Posterior vena cava (tissue), 2 donors: Measurements from ENCODE around the gene ANKRD13C. TPM values are rescaled to one million over a fixed set of nuclear protein-coding genes. Genes with fewer than 3 reads are reported as not detected.

Source experiments
- DNase-seq: peaks from one replicate; pipeline ENCODE4 v3.0.0-alpha.2; 2020; ENCODE audit warnings: low spot score
- intact Hi-C, 2 donors: fragments of 100-400 bp; cut with DNase I; formaldehyde crosslinking; loops; one replicate each; pipeline versions ENCODE4 v1.14.1 to v1.14.2; 2022 to 2023
- total RNA-seq, 2 donors: library from RNA; stranded (reverse); fragmentation: NEBNext Ultra II Directional; extraction: Animal tissue kit (Norgen Biotek cat#: 25700); gene quantifications; one replicate each; pipeline ENCODE4 v1.2.1, GENCODE V29; 2021
- donor health status: DM: yes; HTN: yes; CAD: no.
- donor health status: DM: yes; HTN: yes; CAD: no.

The ANKRD13C gene
- total RNA-seq, 2 donors from 2014 or later, result 20.8 to 23.8 TPM

DNA sequence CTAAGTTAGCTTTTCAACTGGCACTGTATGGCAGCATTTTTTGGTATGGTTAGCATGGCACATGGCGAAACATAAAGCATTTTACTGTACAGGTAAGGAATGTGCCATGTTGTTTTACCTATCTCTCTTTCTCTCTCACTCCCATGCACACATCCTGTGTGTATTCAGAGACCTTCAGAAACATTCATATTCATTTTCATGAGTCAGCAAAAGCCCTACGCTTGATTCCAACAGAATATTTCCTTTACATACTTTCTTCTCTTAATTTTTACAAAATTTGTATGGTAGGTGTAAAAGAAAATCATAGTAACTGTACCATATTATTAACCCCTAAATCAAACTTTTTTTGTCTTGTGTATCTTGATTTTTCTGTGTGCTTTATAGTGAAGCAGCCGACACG is 123.0 kb downstream of the ANKRD13C start:
- intact Hi-C loops, result no loop called here

GRCh38 chr1:70228670-70229069 is 125.9 kb downstream of the ANKRD13C start:
- intact Hi-C loops, result no loop called here

More for the DNA sequence above, 123.0 kb downstream of the ANKRD13C start:
- DNase-seq, result no peak

GRCh38 chr1:70227439-70227838 is 127.1 kb downstream of the ANKRD13C start:
- no peak for DNase-seq

More at GRCh38 chr1:70228670-70229069, 125.9 kb downstream of the ANKRD13C start:
- DNase-seq, result no peak

GRCh38 chr1:70224954-70225353 is 129.6 kb downstream of the ANKRD13C start:
- DNase-seq, result no peak
- intact Hi-C loops, result no loop called here

More at GRCh38 chr1:70227439-70227838, 127.1 kb downstream of the ANKRD13C start:
- intact Hi-C loops, result no loop called here

DNA sequence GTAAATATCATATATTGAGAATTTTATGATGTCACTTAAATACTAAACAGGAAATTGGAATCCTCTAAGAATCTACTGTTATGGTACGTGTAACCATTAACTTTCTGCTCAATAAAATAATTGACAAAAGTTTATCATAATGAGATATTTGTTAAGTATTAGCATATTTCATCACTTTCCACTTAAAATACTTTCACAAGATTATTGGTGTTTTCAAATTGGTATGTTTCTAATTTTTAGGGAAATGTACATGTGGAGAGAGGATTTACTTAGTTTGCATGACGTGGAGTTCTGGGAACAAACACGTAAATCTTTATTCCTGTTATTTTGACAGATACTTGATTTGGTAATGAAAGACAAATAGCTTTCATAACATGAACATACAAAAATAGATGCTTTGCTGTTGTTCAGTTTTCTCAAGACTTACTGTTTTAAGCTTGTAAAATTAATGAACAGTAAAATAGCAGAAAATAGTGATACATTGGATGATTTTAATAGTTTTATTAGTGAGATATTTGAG is 131.7 kb downstream of the ANKRD13C start:
- no peak for DNase-seq
- intact Hi-C loops, result no loop called here

DNA sequence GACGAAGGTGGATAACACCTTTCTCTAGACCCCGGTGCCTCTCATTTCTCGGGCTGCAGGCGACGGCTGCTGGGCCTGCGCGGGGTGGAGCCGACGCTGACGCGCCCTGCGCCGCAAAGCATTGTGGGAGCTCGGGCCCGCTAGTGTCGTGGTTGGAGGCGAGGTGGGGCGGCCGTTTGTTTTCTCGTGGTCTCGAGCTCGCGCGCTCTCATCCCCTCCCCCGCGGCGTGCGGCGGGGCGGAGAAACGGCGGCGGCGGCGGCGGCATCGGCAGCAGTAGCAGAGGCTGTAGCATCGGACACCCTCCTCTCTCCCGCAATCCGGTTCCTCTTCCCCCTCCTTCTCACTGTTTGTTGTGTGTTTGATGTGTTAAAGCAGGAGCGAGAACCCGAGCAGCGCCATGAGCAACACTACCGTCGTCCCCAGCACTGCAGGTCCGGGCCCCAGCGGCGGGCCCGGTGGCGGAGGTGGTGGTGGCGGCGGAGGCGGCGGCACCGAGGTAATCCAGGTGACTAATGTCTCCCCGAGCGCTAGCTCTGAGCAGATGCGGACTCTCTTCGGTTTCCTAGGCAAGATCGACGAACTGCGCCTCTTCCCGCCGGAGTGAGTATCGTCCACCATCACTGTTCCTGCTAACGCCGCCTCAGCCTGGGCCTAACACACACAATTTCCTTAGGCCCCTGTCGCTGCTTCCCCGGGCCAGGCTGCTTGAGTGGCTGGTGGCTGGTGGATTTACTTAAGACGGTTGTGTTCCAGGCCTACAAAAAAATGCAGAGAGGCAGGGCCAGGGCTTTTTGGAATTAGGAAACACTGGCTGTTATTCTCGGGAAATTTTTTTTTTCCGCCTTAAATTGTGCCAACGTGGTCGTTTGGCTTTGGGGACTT is 133.0 kb downstream of the ANKRD13C start, which contains the start of gene SRSF11:
Gene SRSF11, plus strand, starts transcription at position 143 of the 884 bp plus-strand sequence. Its CDS starts 257 bp downstream, at position 400.
- intact Hi-C loops, result no loop called here
- peak; percentile 99 for DNase-seq

DNA sequence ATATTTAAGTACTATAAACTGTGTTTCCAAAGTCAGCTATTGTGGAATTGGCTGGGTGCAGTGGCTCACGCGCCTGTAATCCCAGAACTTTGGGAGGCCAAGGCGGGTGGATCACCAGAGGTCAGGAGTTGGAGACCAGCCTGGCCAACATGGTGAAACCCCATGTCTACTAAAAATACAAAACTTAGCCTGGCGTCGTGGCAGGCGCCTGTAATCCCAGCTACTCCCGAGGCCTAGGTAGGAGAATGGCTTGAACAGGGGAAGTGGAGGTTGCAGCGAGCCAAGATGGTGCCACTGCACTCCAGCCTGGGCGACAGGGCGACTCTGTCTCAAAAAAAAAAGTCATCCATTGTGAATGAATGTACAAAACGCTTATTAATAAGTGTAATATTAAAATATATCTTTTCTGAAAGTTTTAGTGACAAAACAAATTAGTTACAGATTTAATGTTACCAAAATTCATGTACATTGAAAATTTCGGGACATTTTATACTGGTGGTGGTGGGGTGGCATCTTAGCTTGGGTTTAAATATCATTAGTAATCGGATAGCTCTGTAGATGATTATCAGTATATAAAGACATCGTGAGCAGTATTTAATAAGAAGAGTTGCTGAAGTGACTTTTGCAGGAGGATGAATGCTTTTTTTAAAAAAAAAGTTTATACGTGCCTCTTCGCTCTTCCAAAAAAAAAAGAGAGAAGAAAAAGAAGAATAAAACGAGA is 133.8 kb downstream of the ANKRD13C start:
- intact Hi-C loops, result no loop called here
- no peak for DNase-seq

DNA sequence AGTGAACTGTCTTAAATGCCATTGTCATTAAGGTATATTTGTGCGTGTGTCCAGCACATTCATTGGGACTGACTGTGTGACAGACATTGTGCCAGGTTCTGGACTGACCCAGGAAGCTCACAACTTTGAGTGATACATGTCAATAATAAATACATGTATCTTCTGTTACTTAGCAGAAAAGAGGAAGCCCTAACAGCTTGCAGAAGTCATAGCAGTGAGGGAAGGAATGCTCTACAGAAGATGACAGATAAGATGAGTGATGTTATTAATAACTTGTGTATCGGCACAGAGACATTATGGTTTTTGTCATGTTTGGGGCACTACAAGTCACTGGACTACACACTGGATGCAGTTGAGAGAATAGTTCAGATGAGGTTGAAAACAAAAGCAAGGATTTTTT is 134.5 kb downstream of the ANKRD13C start:
- intact Hi-C loops, result no loop called here
- DNase-seq, result no peak

DNA sequence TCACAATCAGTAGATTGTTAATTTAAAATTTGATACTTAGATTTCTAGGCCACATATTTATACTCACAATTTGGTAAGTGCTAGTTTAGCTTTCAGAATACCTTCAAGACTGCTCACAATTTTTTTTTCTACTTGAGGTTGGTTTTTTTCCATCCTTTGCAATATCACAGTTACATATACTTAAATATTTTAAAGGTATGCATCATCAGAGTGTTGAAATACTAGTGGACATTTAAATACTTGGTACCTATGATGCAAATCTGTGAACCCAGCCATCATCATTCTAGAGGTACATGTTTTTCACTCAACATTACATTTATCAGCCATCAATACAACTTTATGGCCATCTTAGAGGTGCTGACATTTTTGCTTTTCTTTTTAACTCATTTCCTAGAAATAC is 143.0 kb downstream of the ANKRD13C start:
- DNase-seq, result no peak
- intact Hi-C loops, result no loop called here

DNA sequence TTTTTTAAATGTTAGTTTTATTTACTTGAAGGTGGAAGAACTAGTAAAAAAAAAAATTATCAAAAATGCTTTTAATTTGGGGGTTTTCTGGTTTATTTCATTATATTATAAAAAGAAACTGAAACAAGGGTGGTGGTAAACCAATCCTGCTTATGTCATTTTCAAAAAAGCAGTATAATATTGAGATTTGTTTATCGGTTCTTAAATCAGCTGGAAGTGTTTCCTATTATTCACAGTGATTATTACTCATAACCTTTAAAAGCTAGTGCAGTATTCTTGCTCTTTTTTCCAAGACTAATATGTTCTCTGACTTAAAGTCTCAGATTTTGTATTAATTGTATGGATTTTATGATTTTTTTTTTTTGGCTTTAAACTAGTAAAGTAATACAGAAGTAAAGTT is 143.7 kb downstream of the ANKRD13C start:
- DNase-seq, result no peak
- intact Hi-C loops, result no loop called here

Other genes starting within 250 kb of the ANKRD13C start
- gene LRRC40, start 149.1 kb downstream of the ANKRD13C start, total RNA-seq, result 10 to 100 TPM; 12.4 to 17.2 TPM
- 100 to 1,000 TPM; 127 to 147 TPM for gene SRSF11, start 133.3 kb downstream of the ANKRD13C start, total RNA-seq
- 1 to 10 TPM in 1 of 2 donors, under 1 TPM in 1; 0.76 to 2.5 TPM for gene CTH, start 56.5 kb upstream of the ANKRD13C start, total RNA-seq